Osteocyte (in vitro differentiated cells): Measurements from ENCODE around the gene SPNS3. TPM values are rescaled to one million over a fixed set of nuclear protein-coding genes. Genes with fewer than 3 reads are reported as not detected.

Experiments used
- DNase-seq: peaks from one replicate; pipeline ENCODE4 v3.0.0; 2021; ENCODE audit warnings: mixed read lengths; ENCODE audit not compliant: unreplicated experiment; ENCODE audit errors: extremely low spot score
- H3K27ac Mint-ChIP-seq: one replicate; pipeline ENCODE4 v1.8.0; 2021; ENCODE audit warnings: mild to moderate bottlenecking, mixed read lengths; ENCODE audit not compliant: unreplicated experiment
- H3K27me3 Mint-ChIP-seq: one replicate; pipeline ENCODE4 v1.8.0; 2021; ENCODE audit warnings: mixed read lengths; ENCODE audit not compliant: unreplicated experiment
- H3K36me3 Mint-ChIP-seq: one replicate; pipeline ENCODE4 v1.8.0; 2021; ENCODE audit warnings: mixed read lengths; ENCODE audit not compliant: unreplicated experiment
- H3K4me1 Mint-ChIP-seq: one replicate; pipeline ENCODE4 v1.8.0; 2021; ENCODE audit warnings: mixed read lengths; ENCODE audit not compliant: unreplicated experiment
- H3K4me3 Mint-ChIP-seq: one replicate; pipeline ENCODE4 v1.8.0; 2021; ENCODE audit warnings: mild to moderate bottlenecking, moderate library complexity, mixed read lengths; ENCODE audit not compliant: unreplicated experiment
- H3K9me3 Mint-ChIP-seq: one replicate; pipeline ENCODE4 v1.8.0; 2021; ENCODE audit warnings: mixed read lengths; ENCODE audit not compliant: unreplicated experiment
- total RNA-seq: library from RNA; stranded (reverse); gene quantifications from 2 replicates; pipeline ENCODE4 v1.2.1, GENCODE V29; 2021
- TF ChIP-seq, protein P1 (sequence below): fragments of 200-600 bp; sonication (generic); IDR thresholded peaks from 2 replicates; pipeline ENCODE4 v1.5.0; 2021; ENCODE audit warnings: antibody characterized with exemption, mild to moderate bottlenecking, moderate library complexity

Gene SPNS3
- total RNA-seq, 1 donor from 2014 or later: not detected

DNA sequence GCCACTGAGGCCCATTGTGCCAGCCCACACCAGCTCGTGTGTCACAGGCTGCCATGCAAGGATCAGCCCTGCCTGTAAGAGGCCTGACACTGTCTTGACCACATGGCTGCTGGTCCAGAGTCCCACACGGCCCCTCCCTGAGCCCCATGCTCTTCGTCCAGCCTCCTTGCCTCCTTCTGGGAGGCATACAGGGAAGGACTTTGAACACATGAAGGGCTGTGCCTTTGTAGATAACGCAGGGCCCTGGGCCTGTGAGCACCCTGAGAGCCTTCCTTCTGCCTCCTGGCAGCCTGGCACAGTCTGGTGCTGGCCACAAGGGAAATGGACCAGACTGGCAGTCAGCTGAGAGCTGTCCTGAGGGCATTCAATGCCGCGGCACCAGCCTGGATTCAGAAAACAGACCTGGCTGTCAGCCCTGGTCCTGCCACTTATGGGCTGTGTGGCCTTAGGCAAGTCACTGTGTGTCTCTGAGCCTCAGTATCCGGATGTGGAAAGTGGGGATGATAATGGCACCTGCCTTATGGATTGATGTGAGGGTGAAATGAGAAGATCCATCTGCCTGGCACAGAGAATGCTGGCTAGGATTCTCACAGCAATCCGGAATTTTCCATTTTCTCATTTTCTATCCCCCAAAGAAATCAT is 45.7 kb downstream of the SPNS3 start:
- Mint-ChIP-seq H3K36me3 (no peaks in the 10 kb centered on the region), H3K4me3 (no peak overlapping the region), H3K27ac (no peak overlapping the region), H3K27me3 (peaks cover 6% of the 10 kb centered on the region), H3K4me1 (peaks cover 17% of the 10 kb centered on the region), H3K9me3 (no peaks in the 10 kb centered on the region)
- no peak for DNase-seq
- TF ChIP-seq, protein P1, sequence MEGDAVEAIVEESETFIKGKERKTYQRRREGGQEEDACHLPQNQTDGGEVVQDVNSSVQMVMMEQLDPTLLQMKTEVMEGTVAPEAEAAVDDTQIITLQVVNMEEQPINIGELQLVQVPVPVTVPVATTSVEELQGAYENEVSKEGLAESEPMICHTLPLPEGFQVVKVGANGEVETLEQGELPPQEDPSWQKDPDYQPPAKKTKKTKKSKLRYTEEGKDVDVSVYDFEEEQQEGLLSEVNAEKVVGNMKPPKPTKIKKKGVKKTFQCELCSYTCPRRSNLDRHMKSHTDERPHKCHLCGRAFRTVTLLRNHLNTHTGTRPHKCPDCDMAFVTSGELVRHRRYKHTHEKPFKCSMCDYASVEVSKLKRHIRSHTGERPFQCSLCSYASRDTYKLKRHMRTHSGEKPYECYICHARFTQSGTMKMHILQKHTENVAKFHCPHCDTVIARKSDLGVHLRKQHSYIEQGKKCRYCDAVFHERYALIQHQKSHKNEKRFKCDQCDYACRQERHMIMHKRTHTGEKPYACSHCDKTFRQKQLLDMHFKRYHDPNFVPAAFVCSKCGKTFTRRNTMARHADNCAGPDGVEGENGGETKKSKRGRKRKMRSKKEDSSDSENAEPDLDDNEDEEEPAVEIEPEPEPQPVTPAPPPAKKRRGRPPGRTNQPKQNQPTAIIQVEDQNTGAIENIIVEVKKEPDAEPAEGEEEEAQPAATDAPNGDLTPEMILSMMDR: no peak

DNA sequence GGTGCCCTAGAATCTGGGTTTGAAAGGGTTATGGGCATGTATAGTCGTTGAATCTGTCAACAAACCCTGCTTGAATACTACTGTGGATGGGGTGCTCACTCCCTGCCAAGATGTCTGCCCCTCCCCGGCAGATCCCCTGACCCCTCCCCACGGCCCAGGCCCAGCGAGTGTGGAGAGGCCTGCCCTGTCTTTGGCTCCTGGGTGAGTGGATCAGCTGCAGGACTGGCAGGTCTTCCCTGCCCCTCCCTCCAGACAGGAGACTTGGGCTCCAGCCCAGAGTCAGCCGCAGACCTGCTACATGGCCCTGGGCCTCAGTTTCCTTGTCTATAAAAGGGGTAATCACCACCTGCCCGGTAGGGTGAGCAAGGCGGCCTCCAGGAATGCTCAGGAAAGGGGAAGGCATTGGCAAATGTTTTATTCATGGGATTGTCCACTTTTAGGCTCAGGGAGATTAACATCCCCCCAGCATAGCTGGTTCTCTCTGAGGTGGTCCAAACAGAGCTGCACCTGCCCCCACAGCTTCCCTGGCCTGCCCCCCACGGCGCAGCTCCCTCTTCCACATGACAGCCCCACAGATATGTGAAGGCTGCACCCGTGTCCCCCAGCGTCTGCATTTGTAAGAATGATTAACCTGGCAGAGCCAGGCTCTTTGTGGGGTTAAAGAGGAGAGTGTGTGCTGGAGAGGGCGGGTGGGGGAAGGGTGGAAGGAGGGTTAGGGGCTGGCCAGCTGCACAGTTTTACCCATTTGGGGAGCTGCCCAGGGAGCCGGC is 46.4 kb downstream of the SPNS3 start:
- Mint-ChIP-seq H3K36me3 (no peaks in the 10 kb centered on the region), H3K27ac (no peak overlapping the region)

DNA sequence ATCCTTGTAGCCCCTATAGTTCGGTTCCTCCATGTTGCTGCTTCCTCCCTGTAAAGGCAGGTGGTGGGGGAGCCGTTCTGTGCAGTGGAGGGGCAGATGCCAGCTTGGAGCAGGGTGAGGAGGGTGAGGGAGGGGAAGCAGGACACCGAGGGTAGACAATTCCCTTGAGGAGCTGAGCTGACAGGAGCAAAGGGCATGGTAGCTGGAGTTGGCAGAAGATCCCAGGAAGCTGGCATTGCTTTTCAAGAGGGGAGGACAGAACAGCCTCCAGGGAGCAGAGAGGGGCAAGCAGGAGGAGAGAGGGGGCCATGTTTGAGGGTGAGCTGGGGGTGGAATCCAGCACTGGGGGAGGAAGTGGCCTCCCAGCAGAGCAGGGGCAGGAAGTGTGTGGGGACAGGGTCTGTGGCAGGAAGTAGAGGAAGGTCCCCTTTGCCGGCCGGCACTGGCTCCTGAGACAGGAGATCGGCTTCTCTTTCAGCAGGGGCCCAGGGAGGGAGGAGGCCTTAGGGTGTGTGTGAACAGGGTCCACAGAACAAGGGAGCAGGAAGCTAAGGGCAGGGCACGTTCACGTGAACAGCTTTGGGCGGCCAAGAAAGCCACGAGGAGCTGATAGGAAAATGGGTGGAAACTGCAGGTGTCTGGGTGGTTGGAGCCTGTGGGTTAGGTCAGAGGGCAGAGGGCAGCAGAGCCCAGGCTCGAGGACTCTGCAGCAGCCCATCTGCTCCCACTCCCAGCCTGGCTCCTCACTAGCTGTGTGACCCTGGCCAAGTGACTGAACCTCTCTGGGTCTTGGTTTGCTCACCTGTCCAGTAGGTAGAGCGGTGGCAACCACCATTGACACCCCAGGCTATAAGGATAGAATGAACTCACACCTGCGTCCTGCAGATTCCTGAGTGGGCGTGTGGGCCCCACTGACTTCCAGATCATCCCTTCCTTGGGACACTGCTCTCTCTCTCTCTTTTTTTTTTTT is 47.5 kb downstream of the SPNS3 start:
- no peak overlapping the region for H3K4me3 Mint-ChIP-seq
- no peaks in the 10 kb centered on the region for H3K9me3 Mint-ChIP-seq
- no peak for DNase-seq
- no peaks in the 10 kb centered on the region for H3K36me3 Mint-ChIP-seq
- peaks cover 9% of the 10 kb centered on the region for H3K4me1 Mint-ChIP-seq
- TF ChIP-seq, protein P1: no peak
- peaks cover 6% of the 10 kb centered on the region for H3K27me3 Mint-ChIP-seq
- no peak overlapping the region for H3K27ac Mint-ChIP-seq

More for the DNA sequence above, 46.4 kb downstream of the SPNS3 start:
- Mint-ChIP-seq H3K4me1 (peaks cover 13% of the 10 kb centered on the region), H3K9me3 (no peaks in the 10 kb centered on the region), H3K4me3 (no peak overlapping the region), H3K27me3 (peaks cover 6% of the 10 kb centered on the region)
- no peak for DNase-seq
- TF ChIP-seq, protein P1: no peak

DNA sequence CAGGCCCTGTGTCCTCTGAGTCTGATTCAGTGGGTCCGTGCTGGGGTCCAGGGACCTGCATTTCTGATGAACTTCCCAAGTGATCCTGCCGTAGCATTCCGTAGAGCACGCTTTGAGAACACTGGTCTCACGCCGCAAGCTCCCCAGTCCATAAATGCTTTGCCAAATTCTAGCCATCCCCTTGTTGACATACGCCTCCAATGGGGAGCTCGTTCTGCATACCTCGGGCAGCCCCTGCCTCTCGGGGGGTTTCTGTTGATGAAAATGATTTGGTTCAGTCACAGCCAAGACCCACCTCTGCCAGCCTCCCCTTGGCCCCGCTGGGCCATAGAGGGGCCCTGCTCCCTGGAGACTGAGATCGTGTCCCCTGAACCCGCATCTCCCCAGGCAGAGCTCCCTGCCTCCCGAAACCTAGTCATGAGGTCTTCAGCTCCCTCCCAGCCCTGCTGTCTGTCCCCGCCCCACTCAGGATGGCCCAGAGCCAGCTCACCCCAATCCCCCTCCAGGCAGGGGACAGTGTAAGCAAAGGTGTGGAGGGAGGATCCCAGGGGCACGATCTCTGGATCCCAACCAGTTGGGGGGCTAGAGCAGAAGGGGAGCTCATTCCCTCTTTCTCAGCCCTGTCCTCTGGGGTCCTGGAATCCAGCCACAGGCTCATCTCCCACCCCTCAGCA is 48.7 kb downstream of the SPNS3 start:
- TF ChIP-seq, protein P1: no peak
- H3K36me3 Mint-ChIP-seq: no peaks in the 10 kb centered on the region
- no peak overlapping the region for H3K27ac Mint-ChIP-seq
- peaks cover 6% of the 10 kb centered on the region for H3K4me1 Mint-ChIP-seq
- H3K27me3 Mint-ChIP-seq: peaks cover 6% of the 10 kb centered on the region
- H3K4me3 Mint-ChIP-seq: no peak overlapping the region
- DNase-seq: no peak
- H3K9me3 Mint-ChIP-seq: no peaks in the 10 kb centered on the region
